GM18499 (cell line): Measurements from ENCODE around the gene INPP4A.
A peak's percentile ranks its signal among the peaks of the same experiment; 100 is the strongest.
"Not testable (repeated sequence)": the region's sequence is repeated elsewhere in the genome, so short reads cannot be mapped to it uniquely, and the experiment has no call there.

Source experiments
- ATAC-seq: cut with Tn5 transposase; IDR thresholded peaks from one replicate; pipeline ENCODE4 v1.9.1; 2021; ENCODE audit warnings: moderate number of reproducible peaks; ENCODE audit not compliant: insufficient read depth, unreplicated experiment

The INPP4A gene

DNA sequence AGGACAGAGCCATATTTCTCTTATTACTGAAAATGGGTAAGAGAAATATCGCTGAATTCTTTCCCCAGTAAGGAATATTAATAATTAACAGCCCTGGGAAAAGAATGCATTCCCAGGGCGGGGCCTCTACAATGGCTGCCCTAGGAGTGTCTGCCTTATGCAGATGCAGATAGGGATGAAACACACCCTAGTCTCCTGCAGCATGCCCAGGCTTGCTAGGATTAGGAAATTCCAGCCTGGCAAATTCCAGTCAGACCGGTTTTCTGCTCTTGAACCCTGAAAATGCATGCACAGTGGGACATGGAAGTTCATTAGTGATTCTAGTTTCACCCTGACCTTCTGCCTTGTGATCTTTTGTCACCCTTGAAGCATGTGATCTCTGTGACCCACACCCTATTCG is 9.0 kb upstream of the INPP4A start:
- not testable (repeated sequence) for ATAC-seq

DNA sequence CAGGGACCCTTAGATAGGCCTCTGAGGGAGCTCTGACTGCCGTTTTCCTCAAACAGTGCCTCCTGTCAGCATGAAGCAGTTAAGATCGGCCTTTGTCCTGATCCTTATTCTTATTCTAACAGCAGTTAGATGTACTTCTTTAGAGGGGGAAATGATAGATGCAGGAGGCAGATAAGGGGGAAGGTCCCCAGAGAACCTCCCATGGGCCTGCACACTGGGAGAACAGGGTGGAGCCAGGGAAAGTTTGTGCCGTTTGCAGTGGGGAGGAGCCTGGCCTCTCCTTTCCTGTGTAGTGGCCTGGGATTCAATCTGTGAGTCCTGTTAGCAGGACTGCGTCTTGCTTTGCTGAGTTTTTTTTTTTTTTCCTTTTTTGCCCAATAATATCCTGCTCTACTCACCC is 7.9 kb upstream of the INPP4A start:
- no peak for ATAC-seq

DNA sequence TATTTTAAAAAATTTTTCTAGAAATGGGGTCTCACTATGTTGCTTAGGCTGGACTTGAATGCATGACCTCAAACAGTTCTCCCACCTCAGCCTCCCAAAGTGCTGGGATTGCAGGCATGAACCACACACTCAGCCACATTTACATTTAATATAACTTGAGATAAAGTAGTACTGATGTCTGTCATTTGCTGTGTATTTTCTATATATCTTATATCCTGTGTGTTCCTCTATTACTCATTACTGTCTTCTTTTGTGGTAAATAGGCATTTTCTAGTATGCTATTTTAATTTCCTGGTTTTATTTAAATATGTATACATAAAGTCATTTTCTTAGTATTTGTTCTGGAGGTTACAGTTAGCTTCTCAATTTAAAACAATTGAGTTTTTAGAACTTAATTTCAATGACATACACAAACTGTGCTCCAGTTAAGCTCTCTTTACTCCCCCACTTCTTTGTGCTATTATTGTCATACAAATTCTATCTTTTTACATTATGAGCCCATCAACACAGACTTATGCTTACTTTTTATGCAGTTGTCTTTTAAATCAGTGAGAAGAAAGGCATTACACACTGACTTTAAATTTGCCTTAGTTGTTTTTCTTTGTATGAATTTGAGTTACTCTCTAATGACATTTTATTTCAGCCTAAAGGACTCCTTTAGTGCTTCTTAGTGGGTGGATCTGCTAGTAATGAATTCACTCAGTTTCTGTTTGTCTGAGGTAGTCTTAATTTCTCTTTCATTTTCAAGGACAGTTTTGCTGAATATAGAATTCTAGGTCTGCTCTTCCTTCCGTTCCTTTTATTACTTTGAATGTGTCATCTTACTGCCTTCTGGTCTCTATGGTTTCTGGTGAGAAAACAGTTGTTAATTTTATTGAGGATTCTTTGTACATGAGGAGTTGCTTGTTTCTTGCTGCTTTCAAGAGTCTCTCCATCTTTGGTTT is 6.2 kb upstream of the INPP4A start:
- peak; percentile 79 for ATAC-seq

DNA sequence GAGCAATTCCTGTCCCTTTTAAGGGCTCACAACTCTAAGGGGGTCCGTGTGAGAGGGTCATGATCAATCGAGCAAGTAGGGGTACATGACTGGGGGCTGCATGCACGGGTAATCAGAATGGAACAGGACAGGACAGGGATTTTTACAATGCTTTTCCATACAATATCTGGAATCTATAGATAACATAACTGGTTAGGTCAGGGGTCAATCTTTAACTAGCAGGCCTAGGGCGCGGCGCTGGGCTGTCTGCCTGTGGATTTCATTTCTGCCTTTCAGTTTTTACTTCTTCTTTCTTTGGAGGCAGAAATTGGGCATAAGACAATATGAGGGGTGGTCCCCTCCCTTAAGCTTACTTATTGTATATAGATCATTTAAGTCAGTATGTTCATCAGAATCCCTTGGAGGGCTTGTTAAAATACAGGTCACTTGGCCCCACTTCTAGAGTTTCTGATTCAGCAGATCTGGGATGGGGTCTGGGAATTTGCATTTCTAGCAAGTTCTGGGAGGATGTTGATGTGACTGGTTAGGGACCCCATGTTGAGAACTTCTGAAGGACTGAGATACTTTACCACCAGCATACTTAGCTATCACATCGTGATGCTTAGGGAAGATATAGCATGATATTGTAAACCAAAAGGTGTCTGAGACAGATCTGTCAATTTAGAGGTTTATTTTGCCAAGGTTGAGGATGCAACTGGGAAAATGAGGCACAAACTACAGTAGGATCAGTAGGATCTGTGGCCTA is 2.8 kb upstream of the INPP4A start:
- no peak for ATAC-seq

DNA sequence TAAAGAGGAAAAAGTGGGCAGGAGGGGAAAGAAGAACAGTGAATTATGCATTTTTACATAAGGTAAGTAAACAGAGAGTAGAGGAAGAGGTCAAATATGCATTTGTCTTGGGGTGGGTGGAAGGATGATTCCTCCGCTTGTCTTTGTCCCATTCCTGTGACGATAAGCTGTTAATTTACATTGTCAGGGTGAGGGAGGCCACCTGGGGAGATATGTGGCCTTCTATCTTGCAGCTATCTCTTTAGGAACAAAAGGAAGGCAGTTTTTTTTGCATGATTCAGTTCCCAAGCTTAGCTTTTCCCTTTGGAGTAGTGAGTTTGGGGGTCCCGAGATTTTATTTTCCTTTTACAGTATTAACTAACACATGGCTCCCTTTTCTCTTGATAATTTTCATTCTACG is 2.2 kb upstream of the INPP4A start:
- ATAC-seq = no peak

DNA sequence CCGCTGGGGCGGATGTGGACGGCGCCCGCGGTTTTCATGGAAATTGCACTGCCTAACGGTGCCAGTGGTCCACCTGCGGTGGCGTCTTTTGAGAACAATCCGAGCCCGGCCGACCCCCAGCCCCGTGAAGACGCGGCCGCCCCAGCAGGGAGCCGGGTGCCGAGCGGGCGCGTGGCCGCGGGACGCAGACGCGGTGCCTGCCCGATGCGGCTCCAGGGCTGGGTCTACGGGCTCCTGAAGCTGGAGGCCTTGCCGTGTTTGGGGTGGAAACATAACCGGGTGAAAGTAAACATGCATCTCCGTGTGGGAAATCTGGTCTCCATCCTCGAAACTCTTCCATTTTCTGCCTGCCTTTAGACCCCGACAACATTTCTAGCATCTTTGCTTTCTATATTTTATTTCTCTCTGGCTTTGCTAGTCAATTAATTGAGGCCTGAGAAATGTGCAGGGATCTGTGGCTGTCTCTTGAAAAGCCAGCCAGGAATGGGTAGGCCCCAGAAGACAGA is 572 bp downstream of the INPP4A start:
- peak; percentile 6 for ATAC-seq

DNA sequence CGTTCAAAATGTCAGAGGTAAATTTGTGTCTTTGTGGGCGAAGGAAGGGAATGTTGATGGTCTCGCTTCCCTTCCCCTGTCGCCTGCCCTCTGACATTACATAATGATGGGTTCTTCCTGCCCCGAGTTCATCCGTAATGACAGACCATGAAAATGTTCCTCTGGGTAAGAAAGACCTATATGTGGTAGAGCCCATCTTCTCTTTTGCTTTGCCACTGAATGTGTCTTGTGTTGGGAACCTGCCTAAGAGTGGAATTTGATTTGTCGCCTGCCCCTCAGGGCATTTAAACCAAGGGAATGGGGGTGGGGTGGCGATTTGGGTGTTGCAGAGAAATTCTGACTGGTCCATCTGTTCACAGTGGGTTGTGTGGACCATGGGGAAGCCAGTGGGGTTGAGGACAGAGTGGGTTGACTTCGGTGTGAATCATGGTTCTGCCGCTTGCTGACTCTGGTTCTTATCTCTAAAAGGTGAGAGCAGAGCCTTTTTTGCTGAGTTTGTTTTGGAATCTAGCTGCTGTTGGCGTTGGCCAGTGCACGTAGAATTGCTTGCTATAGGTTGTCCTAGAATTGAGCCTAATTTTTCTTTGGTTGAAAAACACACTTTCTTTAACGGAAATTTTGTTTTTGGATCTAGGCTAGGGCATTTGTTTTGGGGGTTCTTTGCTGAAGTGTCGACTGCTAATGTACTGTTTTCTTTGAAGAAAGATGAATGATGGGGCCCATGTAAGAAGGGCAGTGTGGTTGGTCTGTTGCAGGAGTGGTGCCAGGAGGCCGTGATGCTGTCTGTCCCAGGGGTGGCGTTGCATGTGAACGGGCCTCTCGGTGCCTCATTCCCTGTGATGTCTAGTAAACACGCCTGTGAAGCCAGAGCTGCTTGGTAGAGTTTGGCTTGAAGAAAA is 1.3 kb downstream of the INPP4A start:
- no peak for ATAC-seq

DNA sequence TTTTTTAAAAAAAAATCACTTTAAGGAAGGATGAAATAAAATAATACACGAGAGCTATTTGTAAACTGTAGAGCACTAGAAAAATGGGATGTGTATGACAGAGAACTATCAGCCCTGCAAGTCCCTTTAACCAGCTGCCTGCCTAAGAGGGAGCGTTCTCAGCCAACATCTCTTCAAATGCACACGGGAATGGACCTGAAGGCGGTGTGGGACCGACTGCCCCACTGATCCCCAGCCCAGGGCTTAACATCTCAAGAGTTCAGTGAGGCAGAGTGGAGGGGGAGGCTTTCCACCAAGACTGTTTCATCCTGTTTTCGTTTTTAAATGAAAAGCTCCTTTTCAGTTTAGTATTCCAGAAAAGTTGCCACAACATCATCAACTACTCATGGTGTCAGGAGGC is 2.2 kb downstream of the INPP4A start:
- ATAC-seq = no peak

DNA sequence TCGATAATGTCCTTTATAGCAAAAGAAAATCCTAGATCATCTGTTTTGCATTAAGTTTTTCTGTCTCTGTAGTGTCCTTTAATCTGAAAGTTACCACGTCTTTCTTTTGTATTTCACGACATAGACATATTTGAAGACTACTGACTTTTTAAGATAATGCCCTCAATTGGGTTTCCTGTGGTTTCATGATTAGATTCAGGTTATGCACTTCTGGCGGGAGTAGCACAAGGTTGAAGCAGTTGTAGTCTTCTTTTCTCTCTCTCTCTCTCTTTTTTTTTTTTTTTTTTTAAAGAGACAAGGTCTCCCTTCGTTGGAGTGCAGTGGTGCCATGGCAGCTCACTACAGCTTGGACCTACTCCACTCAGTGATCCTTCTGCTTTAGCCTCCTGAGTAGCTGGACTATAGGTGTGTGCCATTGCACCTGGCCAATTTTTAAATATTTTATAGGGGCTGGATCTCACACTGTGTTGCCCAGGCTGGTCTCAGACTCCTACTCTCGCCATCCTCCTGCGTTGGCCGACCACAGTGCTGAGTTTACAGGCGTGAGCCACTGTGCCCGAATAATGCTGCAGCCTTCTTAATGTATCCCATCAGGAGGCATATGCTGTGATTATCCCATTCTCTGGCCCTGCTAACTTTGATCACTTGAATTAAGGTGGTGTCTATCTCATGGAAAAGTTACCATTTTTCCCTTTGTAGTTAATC is 3.9 kb downstream of the INPP4A start:
- no peak for ATAC-seq

DNA sequence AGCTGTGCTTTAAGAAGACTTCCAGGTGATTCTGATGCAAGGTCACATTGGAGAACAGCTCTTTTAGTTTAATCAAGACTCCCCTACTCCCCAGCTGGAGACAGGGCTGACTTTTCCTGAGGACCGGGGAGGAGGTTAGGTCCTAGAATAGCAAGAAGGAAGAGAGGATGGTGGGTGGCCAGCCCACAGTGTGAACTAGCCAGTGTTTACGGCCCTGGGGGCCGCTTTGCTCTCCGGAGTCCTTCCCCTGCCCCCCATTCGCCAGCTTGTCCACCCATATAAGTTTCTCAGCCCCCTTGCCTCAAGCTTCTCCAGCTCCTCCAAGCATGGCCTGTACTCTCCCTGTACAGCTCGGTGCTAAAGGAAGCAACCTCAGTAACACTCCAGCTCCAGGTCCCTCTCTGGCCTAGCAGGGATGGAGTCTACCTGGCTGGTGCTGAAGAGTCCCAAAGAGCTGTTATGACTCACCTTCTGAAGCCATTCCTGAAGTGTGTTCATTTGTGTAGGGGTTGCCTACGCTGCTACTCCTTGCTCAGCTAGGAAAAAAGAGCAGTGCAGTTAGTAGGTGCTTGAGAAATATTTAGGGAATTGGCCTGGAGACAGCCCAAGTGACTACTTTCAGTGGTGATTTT is 7.9 kb downstream of the INPP4A start:
- ATAC-seq = no peak

DNA sequence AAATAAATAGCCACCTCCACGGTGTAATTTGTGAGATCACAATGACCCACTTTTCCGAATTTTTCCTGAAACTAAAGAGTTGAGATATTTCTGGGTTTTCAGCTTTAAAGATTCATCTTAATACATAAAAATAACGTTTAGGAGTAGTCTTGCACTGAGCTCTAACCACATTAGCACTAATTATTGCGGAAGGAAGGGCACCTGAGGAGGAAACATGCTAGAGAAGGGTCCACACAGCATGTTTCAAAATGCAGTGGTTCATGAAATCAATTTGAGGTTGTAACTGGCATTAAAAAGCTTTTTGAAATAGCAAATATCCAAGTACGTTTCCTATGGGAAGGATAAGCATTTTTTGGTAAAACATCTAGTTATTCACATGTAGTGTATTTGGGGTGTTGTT is 8.4 kb downstream of the INPP4A start:
- no peak for ATAC-seq

DNA sequence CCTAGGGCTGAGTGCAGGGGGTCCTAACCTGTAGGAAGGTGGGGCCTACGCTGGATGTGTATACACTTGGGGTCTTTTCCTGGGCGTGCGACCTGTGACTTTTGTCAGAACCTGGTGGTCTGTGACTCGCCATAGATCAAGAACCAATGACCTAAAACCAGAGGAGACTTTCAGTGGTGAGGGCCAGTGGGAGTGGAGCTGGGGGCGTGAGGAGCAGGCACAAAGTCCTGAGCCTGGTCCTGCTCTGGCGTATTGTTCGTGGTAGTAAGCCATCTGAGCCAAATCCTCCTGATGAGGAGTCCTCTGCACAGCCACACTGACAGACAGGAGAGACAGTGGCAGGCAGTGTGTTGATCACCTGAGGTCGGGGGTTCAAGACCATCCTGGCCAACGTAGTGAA is 8.9 kb downstream of the INPP4A start:
- ATAC-seq = no peak

DNA sequence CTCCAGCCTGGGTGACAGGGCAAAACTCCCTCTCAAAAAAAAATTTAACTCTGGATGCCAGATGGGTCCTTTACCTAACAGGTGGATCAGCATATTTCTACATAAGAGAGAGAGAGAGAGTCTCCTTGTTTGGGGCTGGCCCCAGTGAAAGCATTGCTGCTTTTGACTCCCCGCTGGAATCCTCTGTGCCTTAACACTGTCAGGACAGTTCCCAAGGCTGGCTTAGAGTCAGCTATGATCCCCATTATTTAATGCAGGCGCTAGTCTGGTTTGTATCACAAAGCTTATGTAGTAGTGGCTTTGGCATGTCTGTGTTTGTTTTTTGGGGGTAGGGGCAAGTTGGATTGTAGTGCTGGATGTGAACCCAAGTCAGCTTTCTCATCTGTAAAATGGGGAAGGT is 9.4 kb downstream of the INPP4A start:
- no peak for ATAC-seq

DNA sequence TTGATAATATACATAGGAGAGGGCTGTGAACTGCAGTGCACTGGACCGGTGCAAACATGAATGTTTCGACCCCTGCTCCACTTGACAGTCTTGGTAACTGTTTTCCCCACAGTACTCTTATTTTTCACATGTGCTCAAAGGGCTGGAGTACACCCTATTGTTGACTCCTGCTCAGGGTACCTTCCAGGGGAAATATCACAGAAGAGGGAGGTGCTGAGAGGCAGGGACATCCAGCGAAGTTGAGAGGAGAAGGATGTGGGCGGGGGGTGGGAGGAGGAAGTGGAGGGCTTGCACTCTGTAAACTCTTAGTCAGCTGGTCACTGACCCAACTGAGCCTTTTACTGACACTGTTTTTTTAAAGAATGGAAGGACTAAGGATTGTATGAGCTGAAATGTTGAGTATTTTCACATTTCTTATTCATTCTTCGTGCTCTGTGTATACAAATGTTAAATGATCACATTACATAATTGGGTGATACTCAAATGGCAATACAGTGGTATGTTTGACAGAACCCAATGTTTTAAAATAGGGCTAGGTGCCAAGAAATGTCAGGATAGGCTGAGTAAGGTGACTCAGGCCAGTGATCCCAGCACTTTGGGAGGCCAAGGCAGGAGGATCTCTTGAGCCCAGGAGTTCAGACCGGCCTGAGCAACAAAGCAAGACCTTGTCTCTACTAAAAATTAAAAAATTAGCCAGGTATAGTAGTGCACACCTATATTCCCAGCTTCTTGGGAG is 10.0 kb downstream of the INPP4A start:
- no peak for ATAC-seq

DNA sequence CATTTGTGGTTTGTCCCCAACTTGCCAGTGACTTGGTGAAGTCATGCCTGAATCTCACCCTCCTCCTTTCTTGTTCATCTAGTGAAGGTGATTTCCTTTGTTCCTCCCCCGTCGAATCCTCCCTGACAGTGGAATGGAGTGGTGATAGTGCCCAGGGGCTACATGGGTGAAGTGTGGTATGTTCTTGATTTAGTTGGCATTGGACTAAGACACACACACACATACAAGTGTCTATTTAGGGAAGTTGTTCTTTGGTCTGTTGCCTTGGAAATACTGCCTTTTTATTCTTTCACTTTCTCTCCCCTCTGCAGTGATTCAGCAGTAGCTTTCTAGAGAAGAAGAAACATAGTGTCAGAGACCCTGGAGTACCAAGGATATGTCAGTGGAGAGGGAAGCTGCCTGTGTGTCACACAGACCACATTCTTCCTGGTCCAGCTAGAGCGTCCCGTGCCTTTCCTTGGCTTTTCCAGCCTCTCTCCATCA is 10.9 kb downstream of the INPP4A start:
- no peak for ATAC-seq

DNA sequence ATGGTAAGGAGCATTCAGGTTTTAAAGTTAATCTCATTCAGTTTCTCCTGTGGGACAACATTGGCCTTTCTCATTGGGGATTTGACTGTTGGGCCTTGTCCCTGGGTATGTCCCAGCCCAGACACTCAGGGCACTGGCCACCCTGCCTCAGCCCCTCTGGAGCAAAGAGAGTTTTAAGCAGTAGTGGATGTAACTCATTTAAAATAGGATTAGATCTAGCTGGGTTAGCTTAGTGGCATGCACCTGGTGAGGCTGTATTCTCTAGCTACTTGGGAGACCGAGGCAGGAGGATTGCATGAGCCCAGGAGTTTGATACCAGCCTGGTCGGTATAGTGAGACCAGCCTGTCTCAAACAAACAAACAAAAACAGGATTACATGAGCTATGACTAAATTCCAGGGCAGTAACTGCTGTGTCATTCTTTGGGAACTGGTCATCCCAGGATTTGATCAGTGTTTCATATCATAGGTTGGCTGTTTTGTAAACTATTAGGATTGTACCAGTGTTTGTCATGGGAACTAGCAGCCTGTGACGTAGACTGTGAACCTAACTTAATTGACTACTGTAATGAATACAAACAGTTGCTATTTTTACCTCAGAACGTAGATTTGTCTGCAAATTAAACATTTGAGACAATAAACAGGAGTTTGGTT is 12.5 kb downstream of the INPP4A start:
- ATAC-seq = no peak

DNA sequence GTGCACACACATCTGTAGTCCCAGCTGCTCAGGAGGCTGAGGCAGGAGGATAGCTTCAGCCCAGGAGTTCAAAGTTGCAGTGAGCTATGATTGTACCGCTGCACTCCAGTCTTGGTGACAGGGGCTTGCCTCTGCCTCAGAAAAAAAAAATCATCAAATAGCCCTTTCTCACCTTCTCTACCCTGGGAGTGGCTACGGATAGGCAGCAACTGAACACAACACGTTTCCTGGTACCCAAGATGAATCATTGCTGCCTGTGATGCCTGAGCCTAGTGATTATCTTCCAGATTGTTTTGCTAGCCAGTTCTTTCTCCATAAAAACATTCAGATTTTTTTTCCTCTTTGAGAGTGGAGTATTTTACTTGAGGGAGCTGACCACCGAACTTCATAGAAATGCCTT is 13.5 kb downstream of the INPP4A start:
- ATAC-seq = no peak
